HG02678 (cell line): Measurements from ENCODE around the gene C1QL1.
A peak's percentile ranks its signal among the peaks of the same experiment; 100 is the strongest.

Experiments used
- ATAC-seq: cut with Tn5 transposase; IDR thresholded peaks from one replicate; pipeline ENCODE4 v1.9.1; 2021; ENCODE audit warnings: mild to moderate bottlenecking, moderate library complexity; ENCODE audit not compliant: unreplicated experiment

C1QL1 gene

DNA sequence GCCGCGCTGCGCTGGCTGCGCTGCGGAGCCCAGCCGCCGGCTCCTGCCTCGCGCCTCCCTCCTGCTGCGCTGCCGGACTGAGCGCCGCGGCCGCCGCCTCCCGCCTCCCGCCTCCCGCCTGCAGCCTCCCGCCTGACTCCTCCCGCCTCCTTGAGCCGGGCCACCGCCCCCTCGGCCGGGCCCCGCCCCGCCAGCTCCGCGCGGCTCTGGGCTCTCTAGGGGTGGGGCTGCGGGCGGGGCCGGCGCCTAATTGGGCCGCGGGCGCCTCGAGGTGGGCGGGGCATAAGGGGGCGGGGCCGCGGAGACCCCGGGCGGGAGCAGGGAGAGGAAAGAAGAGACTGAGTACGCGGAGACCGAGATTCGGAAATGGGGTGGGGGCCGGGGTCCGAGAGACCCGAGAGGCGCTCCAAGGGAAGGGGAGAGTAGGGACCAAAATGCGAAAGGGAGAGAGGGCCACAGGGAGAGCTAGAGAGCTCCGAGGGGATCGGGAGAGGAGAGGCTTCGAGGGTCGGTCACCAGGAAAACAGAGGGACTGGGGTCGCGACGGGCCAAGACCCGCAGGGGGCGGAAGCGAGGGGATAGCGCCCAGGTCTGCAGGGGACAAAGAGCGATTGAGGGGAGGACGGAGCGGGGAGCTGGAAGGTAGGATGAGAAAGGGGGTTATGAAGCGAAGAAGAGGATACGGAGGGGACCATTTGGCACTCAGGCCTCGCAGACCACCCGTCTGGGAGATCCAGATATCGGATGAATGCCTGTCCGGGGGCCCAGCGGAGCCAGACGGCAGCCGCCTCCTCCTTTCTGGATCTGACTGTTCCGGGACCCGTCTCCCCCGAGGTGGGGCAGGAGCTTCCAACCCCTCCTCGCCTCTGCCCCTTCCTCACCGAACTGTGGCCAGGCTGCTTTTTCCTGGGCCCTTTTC is at the start of gene C1QL1:
Gene C1QL1, minus strand, starts transcription at position 79 of the 919 bp plus-strand sequence. CDS start 255 bp downstream, outside the sequence.
- ATAC-seq = peak; percentile 94

- no peak for ATAC-seq
These were observed 48.7 kb upstream of the C1QL1 start for GRCh38 chr17:45016823-45017222.

GRCh38 chr17:45016237-45016636 is 48.1 kb upstream of the C1QL1 start:
- no peak for ATAC-seq

DNA sequence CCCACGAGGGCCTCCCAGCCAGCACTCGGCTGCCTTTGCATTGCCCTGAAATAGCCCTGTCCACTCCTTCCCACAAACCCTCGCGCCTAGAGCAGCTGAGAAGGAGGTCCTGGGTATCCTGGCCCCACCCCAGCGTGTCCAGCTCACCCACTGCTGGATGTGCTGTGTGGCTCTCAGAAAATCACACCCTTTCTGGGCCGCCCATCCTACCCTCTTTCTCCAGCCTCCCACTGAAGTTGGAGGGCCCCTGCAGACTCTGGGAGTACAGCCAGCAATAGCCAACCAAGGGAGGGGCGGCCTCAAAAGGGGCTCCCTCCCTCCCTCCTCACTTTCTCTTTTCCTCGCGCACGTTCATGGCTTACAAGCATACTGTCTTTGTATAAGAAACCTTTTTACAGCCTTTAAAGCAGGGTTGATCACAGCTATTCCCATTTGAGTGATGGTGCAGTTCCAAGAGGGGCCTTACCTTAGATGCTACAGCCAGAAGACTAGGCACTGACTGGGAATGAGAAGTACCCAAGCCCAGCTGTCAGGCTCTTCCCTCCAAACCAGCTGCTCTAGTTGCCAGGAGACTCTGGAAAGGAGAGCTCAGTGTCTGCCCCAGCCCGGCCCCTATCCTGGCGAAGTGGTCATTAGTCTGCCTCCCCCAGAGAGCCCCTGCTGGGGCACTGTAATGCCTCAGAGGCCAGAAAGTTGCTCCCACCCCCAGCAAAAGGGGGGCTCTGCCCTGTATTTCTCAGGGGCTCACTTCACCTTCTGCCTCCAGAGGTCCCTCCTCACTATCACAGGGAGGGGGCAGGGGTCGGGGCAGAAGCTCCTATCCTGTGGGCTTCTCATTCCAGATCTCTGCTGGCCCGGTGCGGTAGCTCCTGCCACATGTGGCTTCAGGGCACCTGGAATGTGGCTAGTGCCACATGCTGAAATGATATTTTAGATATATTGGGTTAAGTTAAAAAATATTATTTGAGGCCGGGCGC is 45.2 kb upstream of the C1QL1 start:
- no peak for ATAC-seq

DNA sequence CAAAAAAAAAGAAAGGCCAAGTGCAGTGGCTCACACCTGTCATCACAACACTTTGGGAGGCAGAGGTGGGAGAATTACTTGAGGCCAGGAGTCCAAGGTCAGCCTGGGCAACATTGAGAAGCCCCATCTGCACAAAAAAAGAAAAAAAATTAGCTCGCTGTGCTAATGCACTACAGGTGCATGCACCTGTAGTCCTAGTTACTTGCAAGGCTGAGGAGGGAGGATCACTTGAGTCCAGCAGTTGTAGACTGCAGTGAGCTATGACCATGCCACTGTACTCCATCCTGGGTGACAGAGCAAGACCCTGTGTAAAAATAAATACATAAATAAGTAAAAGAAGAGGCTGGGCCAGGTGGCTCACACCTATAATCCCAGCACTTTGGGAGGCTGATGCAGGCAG is 43.7 kb upstream of the C1QL1 start:
- no peak for ATAC-seq

- no peak for ATAC-seq
These were observed 41.8 kb upstream of the C1QL1 start for GRCh38 chr17:45009676-45010467.

DNA sequence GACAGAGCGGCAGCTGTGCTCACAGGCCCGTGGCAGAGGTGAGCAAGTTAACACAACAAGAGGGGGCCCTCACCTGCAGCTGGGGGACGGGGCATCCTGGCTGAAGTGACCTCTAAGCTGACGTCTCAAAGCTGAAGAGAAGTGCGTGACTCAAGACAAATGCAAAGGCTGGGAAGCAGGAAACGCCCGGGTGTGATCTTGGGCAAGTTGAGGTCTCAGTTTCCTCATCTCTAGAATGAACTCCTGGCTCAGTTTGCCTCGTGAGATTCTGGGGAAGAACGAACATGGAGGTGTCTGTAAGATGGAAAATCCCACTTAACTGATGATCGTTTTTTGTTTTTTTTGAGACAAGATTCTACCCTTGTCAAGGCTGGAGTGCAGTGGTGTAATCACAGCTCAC is 40.1 kb upstream of the C1QL1 start:
- no peak for ATAC-seq

DNA sequence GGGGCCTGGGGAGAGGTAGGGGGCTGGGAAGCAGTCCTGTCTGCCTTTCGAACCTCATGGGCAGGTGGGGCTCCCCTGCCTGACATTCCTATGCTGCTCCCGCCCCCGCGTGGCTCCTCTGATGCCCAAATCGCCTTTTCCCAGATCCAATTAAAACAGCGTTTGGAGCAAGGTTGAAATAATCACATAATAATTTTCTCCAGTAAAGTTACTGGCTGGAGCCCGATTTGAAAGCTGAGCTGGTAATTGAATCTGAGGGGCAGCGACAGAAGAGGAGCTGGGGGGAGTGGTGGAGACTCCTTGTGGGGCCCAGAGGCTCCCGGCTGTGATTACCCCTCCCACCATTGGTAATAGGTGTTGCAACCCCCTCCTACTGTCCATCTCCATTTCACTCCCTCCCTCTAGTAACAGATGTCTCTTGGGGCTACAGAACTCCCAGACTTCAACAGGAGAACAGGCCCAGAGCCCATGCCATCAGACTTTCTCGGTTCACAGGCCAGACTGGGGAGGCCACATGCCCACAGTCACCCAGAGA is 38.9 kb upstream of the C1QL1 start:
- ATAC-seq = no peak

DNA sequence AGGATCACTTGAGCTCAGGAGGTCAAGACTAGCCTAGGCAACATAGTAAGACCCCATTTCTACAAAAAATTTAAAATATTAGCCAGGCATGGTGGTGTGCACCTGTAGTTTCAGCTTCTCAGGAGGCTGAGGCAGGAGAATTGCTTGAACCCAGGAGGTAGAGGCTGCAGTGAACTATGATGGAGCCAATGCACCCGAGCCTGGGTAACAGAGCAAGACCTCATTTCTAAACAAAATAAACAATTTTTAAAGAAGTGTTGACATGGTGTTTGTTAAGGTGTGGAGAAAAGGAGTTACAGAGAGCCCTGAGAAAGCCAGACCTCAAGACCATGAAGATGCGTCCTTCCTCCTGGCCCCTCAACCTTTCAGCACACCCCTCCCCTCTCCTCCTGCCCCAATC is 37.6 kb upstream of the C1QL1 start:
- no peak for ATAC-seq

DNA sequence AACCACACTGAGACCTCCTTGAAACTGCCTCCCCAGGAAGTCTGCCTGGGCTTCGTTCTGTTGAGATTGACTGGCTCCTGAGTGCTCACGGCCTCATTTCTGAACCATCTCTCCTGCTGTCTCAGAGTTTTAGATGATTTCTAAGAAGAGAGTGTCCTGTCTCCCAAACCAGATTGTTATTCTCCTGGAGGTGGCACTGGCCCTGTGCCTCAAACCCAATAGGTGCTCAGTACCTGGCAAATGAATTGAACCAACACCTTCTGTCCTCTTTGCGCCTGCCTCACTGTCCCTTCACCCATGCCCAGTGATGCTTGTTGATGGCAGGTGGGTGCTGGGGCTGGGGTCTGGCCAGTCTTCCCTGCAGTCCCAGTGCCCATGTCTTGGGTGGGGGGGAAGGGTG is 36.3 kb upstream of the C1QL1 start:
- no peak for ATAC-seq

- no peak for ATAC-seq
These were observed 35.8 kb upstream of the C1QL1 start for GRCh38 chr17:45003877-45004276.

- ATAC-seq = no peak
These were observed 33.2 kb upstream of the C1QL1 start for GRCh38 chr17:45001310-45001709.

DNA sequence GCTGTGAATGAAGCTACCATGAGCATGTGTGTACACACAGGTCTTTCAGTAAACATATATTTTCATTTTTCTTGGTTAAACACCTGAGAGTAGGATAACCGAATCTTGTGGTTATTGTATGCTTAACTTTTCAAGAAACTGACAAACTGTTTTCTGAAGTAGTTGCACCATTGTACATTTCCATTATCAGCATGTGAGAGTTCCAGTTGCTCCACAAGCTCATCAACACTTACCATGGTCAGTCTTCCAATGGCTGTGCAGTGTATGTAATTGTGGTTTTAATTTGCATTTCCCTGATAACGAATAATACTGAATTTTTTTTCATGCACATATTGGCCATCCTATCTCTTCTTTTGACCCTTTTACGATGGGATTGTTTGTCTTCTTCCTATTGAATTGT is 31.3 kb upstream of the C1QL1 start:
- ATAC-seq = no peak

DNA sequence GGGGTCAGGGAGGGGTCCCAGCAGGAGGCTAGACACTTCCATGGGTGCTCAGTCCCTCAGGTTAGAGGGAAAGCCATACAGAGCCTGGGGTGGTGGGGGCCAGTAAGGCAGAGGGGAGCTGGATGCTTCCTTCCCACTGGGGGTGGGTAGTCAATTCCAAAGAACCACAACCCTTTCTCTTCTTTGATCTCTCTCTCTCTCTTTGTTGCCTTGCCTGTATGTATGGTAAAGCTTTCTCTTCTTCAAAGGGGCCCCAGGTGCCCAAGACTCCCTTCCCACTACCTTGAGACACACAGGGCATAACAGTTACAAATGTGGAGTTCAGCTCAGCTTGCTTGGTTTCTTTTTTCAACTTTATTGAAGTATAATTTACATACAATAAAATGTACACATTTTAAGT is 30.5 kb upstream of the C1QL1 start:
- ATAC-seq = no peak

DNA sequence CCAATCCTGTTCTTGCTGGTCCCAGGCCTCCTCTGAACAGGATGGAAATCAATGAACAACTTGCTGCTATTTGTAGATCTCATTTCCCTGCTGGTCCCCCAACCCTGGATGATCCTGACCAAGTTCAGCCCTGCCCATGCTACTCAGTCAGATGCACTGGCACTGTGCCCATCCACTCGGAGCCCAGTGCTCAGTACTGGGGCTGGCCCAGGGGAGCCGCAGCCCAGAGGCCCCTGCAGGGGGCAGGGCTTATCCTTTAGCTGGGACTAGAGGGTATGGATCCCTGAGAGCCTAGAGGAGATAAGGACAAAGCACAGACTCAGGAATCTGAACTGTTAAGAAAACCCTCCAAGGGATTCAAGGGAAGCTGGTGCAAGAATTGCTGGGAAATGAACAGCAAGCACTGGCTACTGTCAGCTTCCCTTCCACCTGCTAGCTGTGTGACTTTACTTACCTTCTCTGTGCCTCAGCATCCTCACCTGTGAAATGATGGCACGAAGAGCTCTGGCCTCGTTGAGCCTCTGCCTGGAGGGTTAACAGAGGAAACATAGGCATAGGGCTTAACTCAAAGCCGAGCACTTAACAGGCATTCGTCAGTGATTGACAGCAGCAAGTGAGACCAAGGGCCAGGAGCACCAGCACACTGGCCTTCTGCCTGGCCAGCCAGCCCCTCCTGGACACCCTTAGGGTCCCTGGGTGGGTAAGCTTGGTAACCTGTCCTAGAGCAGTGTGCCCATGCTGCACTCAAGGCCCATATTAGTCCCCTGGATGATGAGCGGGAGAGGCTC is 29.8 kb upstream of the C1QL1 start:
- no peak for ATAC-seq

- ATAC-seq = no peak
These were observed 28.2 kb upstream of the C1QL1 start for GRCh38 chr17:44996304-44996703.

GRCh38 chr17:44995436-44996001 is 27.4 kb upstream of the C1QL1 start:
- no peak for ATAC-seq

GRCh38 chr17:44992242-44992939 is 24.3 kb upstream of the C1QL1 start:
- no peak for ATAC-seq

DNA sequence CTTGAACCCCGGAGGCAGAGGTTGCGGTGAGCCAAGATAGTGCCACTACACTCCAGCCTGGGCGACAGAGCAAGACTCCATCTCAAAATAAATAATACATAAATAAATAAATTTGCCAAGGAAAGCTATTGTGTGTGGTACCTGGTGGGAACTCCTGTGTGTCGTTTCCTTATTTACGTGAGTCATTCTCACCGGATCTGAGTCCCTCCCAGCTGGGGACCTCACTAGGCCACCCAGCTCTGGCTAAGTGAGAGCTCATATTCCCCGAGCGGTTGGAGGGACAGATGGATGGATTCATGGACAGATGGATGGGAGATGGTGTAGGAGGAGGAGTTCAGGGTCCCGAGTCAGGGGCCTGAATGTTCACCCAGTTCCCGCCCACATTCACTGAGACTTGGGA is 22.9 kb upstream of the C1QL1 start:
- no peak for ATAC-seq
